ENCODE measurements around the gene XYLT2. TPM values are rescaled to one million over a fixed set of nuclear protein-coding genes. Genes with fewer than 3 reads are reported as not detected.

XYLT2 gene
- total RNA-seq, 1 experiment from 2014 or later, result 39.7 TPM

DNA sequence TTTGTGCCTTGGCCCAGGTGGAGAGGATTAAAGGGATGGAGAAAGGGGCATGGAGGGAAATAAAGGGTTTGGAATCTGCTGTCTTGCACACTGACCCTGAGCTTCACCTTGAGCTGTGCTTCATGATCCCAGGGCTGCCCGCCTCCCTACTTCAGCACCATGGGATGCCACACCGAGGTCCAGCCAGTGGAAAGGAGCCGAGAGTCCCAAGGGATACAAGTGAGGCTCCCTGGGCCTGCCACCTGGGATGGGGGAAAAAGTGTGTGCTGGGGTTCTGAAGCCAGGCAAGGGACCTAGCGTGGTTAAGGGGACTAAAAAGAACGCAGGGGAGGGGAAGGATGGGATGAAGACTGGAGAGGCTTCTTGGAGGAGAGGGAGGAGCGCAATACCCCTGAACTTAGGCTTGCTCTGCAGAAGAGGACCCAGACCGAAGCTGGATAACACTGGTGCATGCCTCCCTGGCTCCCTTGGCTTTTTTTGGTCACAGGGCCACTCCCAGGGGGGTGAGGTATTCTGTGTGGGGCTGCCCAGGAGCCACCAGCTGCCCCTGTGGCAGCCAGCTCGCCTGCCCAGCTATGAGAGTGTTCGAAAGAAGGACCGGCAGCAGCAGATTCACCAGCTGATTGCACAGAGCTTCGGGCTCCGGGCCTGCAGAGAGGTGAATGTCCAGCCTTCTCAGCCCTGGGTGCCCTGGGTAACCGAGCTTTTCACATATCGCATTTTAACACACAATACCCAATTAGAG, 19.9 kb downstream of the XYLT2 start (continued):
- TF ChIP-seq, protein P1, sequence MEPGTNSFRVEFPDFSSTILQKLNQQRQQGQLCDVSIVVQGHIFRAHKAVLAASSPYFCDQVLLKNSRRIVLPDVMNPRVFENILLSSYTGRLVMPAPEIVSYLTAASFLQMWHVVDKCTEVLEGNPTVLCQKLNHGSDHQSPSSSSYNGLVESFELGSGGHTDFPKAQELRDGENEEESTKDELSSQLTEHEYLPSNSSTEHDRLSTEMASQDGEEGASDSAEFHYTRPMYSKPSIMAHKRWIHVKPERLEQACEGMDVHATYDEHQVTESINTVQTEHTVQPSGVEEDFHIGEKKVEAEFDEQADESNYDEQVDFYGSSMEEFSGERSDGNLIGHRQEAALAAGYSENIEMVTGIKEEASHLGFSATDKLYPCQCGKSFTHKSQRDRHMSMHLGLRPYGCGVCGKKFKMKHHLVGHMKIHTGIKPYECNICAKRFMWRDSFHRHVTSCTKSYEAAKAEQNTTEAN (CRISPR knock-in tag; IDR thresholded peaks at IDR 0.05), result no peak
- no peak for TF ChIP-seq FOXJ3 (CRISPR knock-in tag; IDR thresholded peaks at IDR 0.05; ENCODE audit: borderline replicate concordance)
- no peak for TF ChIP-seq GRHL2 (CRISPR knock-in tag; IDR thresholded peaks at IDR 0.05; ENCODE audit: insufficient replicate concordance, severe bottlenecking)
- TF ChIP-seq, protein P2, sequence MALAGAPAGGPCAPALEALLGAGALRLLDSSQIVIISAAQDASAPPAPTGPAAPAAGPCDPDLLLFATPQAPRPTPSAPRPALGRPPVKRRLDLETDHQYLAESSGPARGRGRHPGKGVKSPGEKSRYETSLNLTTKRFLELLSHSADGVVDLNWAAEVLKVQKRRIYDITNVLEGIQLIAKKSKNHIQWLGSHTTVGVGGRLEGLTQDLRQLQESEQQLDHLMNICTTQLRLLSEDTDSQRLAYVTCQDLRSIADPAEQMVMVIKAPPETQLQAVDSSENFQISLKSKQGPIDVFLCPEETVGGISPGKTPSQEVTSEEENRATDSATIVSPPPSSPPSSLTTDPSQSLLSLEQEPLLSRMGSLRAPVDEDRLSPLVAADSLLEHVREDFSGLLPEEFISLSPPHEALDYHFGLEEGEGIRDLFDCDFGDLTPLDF (CRISPR knock-in tag; IDR thresholded peaks at IDR 0.05), result no peak
- no peak for TF ChIP-seq ELF4 (CRISPR knock-in tag; IDR thresholded peaks at IDR 0.05; ENCODE audit: low read depth)
- TF ChIP-seq, protein P3, sequence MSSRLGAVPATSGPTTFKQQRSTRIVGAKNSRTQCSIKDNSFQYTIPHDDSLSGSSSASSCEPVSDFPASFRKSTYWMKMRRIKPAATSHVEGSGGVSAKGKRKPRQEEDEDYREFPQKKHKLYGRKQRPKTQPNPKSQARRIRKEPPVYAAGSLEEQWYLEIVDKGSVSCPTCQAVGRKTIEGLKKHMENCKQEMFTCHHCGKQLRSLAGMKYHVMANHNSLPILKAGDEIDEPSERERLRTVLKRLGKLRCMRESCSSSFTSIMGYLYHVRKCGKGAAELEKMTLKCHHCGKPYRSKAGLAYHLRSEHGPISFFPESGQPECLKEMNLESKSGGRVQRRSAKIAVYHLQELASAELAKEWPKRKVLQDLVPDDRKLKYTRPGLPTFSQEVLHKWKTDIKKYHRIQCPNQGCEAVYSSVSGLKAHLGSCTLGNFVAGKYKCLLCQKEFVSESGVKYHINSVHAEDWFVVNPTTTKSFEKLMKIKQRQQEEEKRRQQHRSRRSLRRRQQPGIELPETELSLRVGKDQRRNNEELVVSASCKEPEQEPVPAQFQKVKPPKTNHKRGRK (CRISPR knock-in tag; IDR thresholded peaks at IDR 0.05; ENCODE audit: borderline replicate concordance), result no peak
- TF ChIP-seq, protein P4, sequence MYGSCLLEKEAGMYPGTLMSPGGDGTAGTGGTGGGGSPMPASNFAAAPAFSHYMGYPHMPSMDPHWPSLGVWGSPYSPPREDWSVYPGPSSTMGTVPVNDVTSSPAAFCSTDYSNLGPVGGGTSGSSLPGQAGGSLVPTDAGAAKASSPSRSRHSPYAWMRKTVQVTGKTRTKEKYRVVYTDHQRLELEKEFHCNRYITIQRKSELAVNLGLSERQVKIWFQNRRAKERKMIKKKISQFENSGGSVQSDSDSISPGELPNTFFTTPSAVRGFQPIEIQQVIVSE (CRISPR knock-in tag; IDR thresholded peaks at IDR 0.05; ENCODE audit: borderline replicate concordance), result no peak

DNA sequence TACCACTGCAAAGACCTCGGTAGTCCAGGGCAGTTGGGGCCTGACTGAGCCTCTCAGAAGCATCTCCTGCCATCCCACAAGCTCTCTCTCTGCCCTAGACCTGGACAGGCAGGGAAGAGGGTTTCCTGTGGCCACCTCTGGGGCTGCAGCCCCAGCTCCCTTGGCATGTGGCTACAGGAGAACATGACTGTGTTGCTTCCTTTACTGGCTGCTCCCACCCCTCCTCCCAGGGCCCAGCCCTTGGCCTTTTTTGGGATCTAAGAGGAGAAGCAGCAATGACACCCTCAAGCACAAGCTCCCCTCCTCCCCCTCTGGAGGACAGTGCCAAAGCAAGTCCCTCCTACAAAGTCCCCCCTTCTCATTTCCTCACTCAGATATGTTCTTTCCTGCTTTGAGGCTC, 21.5 kb downstream of the XYLT2 start:
- Mint-ChIP-seq H3K27me3 (ENCODE audit: low read depth) (no peaks in the 10 kb centered on the region), H3K36me3 (peaks cover 42% of the 10 kb centered on the region), H3K4me1 (peaks cover 41% of the 10 kb centered on the region), H3K27ac (no peak overlapping the region), H3K9me3 (no peaks in the 10 kb centered on the region), H3K4me3 (no peak overlapping the region)
- TF ChIP-seq MXD4 (CRISPR knock-in tag; IDR thresholded peaks at IDR 0.05; ENCODE audit: borderline replicate concordance), result no peak
- POLR2A ChIA-PET, result no interaction called here
- ATAC-seq (no peak), DNase-seq (ENCODE audit: low spot score) (no peak)
- CTCF ChIA-PET, result interaction anchor here (6.9 kb wide), 1 partner anchor 30 kb away, joined by 108 read pairs; the partner anchor contains the start of gene LRRC59

DNA sequence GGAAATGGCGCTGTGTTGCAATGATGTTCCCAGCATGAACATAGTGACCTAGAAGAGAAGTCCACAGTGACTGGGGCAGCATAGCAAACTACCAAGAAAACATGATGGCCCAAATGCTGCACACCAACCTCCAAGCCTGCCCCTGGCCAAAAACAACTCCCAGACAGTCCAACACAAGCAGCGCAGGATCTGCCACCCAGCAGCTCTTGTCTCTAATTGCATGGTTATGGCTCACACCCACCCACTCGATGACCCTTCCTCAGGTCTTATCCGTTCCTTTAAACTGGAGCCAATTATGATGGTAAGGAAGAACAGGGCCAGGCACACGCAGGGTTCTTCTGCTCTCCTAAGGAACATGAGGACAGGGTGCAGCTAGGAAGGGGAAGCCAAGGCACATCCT, 24.1 kb downstream of the XYLT2 start:
- no peaks in the 10 kb centered on the region for H3K27me3 Mint-ChIP-seq (ENCODE audit: low read depth)
- H3K9me3 Mint-ChIP-seq, result no peaks in the 10 kb centered on the region
- ATAC-seq (no peak), DNase-seq (ENCODE audit: low spot score) (no peak)
- H3K36me3 Mint-ChIP-seq, result peaks cover 48% of the 10 kb centered on the region
- TF ChIP-seq ZNF423 (CRISPR knock-in tag; IDR thresholded peaks at IDR 0.05), result no peak
- no peak for TF ChIP-seq ZBTB21 (CRISPR knock-in tag; IDR thresholded peaks at IDR 0.05; ENCODE audit: borderline replicate concordance)
- no peak for TF ChIP-seq ZNF138 (CRISPR knock-in tag; conservative IDR thresholded peaks at IDR 0.05)
- no peak for TF ChIP-seq ATF1 (CRISPR knock-in tag; IDR thresholded peaks at IDR 0.05)
- TF ChIP-seq, protein P5, sequence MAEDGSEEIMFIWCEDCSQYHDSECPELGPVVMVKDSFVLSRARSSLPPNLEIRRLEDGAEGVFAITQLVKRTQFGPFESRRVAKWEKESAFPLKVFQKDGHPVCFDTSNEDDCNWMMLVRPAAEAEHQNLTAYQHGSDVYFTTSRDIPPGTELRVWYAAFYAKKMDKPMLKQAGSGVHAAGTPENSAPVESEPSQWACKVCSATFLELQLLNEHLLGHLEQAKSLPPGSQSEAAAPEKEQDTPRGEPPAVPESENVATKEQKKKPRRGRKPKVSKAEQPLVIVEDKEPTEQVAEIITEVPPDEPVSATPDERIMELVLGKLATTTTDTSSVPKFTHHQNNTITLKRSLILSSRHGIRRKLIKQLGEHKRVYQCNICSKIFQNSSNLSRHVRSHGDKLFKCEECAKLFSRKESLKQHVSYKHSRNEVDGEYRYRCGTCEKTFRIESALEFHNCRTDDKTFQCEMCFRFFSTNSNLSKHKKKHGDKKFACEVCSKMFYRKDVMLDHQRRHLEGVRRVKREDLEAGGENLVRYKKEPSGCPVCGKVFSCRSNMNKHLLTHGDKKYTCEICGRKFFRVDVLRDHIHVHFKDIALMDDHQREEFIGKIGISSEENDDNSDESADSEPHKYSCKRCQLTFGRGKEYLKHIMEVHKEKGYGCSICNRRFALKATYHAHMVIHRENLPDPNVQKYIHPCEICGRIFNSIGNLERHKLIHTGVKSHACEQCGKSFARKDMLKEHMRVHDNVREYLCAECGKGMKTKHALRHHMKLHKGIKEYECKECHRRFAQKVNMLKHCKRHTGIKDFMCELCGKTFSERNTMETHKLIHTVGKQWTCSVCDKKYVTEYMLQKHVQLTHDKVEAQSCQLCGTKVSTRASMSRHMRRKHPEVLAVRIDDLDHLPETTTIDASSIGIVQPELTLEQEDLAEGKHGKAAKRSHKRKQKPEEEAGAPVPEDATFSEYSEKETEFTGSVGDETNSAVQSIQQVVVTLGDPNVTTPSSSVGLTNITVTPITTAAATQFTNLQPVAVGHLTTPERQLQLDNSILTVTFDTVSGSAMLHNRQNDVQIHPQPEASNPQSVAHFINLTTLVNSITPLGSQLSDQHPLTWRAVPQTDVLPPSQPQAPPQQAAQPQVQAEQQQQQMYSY (CRISPR knock-in tag; IDR thresholded peaks at IDR 0.05), result no peak
- no peak for TF ChIP-seq CREB1 (CRISPR knock-in tag; IDR thresholded peaks at IDR 0.05)
- TF ChIP-seq, protein P6, sequence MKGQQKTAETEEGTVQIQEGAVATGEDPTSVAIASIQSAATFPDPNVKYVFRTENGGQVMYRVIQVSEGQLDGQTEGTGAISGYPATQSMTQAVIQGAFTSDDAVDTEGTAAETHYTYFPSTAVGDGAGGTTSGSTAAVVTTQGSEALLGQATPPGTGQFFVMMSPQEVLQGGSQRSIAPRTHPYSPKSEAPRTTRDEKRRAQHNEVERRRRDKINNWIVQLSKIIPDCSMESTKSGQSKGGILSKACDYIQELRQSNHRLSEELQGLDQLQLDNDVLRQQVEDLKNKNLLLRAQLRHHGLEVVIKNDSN (CRISPR knock-in tag; IDR thresholded peaks at IDR 0.05), result no peak
- TF ChIP-seq, protein P7, sequence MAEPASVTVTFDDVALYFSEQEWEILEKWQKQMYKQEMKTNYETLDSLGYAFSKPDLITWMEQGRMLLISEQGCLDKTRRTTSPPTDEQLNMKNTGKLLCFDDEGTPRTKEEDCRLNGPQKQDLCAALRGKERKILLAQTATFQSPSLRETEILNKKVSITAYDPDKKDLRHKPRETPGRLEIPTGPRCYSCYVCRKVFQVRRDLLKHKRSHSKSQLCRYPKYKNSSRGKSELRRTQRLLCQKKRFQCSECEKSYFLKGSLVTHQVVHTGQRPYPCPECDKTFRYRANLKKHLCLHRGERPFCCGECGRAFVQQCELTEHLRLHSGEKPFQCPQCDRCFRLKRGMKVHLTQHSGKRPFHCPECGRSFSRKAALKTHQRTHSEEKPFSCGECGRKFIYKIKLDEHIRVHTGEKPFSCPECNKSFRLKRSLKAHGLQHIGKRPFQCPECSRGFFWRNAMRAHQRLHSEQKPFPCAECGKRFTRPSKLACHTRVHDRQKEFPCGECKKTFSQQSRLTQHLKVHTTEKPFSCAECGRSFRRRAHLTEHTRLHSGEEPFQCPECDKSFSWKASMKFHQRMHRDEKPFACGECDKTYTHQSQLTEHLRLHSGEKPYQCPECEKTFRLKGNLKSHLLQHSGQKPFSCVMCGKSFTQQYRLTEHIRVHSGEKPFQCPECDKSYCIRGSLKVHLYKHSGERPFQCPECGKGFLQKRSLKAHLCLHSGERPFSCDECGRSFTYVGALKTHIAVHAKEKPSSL (CRISPR knock-in tag; conservative IDR thresholded peaks at IDR 0.05), result no peak
- H3K27ac Mint-ChIP-seq, result no peak overlapping the region
- peaks cover 29% of the 10 kb centered on the region for H3K4me1 Mint-ChIP-seq
- ChIA-PET CTCF (interaction anchor here (1.0 kb wide), 1 partner anchor 230 kb away, joined by 3 read pairs; no protein-coding TSS in a partner anchor), POLR2A (no interaction called here)
- H3K4me3 Mint-ChIP-seq, result no peak overlapping the region
